GDM1 (cell line): Measurements from ENCODE around the gene XRCC6.
"Not testable (repeated sequence)": the region's sequence is repeated elsewhere in the genome, so short reads cannot be mapped to it uniquely, and the experiment has no call there.

Source experiments
- DNase-seq: peaks from one replicate; lab custom pipeline; 2025; lab: John Stamatoyannopoulos, UW

XRCC6 gene

DNA sequence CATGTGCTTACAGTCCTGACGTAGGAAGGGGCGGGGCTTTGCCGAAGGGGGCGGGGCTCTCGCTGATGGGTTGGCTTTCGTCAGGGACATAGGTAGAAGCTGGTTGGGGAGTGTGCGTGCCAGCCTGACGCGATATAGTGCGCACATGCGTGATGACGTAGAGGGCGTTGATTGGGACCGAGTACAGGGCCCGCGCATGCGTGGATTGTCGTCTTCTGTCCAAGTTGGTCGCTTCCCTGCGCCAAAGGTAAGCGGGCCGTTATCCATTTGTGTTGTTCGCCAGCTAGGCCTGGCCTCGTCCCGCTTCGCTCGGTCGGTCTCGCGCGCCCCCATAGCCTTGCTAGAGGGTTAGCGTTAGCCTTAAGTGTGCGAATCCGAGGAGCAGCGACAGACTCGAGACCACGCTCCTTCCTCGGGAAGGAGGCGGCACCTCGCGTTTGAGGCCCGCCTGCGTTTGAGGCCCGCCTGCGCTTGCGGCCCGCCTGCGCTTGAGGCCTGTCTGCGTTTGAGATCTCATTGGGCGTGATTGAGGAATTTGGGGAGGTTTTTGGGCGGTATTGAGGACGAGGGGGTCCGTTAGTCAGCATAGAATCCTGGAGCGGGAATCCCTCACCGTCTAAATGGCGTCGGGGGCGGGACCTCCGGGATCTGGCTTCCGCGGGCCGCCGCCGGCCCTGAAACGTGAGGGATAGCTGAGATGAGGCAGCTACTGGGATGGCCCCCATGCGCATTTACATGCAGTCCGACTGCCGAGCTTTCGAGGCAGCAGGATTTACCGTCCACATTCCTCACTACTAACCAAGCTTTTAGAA, at the start of gene XRCC6:
TSS of gene XRCC6 (plus strand) at position 197 of the 812 bp plus-strand sequence. CDS start 710 bp downstream, outside the sequence.
- peak; percentile 99 for DNase-seq

DNA sequence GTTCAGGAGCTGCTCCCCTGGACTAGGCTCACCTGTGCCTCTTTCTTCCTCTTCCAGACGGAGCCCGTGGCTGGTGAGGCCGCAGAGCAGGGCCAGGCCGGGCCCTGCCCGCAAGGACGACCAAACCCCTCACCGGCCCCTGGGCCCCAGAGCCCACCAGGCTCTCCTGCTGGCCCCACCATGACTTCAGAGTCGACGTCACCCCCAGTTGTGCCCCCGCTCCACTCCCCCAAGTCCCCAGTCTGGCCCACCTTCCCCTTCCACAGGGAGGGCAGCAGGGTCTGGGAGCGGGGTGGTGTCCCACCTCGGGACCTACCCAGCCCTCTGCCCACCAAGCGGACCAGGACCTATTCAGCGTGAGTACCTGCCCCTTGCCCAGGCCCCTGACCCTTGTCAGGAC, 49.3 kb upstream of the XRCC6 start:
- no peak for DNase-seq

DNA sequence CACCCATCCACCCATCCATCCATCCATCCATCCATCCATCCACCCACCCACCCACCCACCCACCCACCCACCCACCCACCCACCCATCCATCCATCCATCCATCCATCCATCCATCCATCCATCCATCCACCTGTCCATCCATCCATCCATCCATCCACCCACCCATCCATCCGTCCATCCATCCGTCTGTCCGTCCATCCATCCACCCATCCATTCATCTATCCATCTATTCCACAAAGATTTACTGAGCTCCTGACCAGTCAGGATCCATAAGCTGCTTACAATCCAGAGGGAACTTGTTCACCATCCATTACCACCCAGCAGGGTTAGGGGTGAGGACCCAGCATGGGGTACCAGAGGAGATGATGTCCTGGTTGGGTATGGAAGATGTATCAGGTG, 48.8 kb upstream of the XRCC6 start:
- DNase-seq, result not testable (repeated sequence)

DNA sequence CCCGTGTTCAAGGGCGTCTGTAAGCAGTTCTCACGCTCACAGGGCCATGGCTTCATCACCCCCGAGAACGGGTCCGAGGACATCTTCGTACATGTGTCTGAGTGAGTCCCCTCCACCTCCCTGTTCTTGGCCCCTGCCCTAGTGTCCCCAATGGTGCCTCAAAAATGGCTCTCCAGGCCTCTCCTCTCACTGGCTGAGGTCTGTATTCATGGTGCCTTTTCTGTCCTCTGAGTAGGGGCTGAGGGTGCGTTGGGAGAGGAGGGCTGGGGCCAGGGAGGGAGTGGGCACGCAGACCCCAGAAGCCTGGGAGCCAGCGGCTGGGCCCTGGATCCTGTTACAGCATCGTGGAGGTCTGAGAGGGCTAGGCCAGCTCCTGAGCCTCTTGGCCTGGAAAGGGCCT, 47.4 kb upstream of the XRCC6 start:
- no peak for DNase-seq

DNA sequence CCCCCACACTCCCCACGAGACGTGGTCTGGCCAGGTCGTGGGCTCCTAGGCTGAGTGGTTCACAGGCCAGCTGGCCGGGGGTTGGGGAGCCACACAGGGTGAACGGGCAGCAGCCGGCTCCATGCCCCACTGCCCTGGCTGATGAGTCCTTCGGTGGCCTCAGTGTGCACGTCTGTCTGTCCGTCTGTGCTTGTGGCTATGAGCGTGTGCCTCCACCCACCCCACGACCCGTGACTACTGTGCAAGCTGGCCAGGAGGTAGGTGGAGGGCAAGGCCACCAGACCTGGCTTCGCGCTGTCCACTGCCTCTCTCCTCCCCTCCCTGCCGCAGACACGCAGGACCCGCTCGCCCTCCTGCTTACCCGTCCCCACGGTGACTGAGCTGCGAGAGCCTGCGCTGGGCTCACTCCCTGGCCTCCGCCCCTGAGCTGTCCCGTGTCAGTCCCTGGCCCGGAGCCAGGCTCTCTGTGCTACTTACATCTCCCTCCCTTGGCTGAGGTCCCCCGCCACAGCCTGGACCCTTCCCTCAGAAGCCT, 46.2 kb upstream of the XRCC6 start:
- no peak for DNase-seq

DNA sequence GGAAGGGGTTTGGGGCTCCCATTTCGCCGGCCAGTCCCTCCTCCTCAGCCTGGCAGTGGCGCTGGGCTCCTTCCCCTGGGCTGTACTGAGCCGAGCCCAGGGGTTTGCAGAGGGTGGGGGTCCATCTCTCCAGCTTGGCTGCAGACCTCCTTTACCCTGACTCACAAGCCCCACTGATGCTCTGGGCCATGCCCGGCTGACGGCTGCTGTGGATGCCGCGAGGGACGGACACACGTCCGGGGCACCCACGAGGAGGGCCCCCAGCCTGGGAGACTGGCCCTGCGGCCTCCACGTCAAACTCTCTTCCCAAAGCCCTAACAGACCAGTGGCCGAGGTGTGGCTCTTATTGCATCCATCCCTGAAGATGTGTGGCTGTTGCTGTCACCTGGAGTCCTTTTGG, 45.6 kb upstream of the XRCC6 start:
- DNase-seq, result no peak

DNA sequence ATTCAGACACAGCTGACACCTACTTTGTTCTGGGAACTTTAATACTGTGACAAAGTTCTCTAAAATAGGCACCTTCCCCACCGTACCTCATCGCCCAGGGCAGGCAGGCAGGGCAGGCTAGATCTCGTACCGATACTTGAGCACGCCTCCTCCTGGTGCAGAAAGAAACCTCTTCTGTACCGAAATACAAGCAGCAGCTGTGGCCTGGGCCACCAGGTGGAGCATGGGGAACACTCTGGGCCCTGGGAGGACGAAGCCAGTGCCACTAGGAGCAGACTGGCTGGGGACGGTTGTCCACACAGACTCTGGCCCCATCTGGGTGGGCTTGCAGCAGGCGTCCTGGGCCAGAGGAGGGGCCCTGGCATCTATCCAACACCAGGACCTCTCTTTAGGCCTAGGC, 44.2 kb upstream of the XRCC6 start:
- peak; percentile 19 for DNase-seq

DNA sequence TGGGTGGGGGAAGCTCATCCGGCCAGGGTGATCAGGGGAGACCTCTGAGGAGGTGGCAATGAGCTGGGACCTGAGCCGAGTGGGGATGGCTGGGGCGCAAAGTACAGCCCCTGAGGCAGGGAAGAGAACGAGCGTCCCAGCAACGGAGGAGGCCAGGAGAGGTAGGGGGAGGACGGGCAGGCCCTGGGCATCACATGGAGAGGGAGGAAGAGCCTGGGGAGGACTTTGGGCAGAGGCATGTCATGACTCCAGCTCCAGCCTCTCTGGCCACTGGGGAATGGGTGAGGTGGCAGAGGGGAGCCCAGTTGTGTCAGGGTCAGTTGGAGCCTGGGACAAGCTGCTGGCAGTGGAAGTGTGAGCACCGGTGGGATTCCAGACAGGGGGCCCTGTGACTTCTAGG, 43.0 kb upstream of the XRCC6 start:
- no peak for DNase-seq

DNA sequence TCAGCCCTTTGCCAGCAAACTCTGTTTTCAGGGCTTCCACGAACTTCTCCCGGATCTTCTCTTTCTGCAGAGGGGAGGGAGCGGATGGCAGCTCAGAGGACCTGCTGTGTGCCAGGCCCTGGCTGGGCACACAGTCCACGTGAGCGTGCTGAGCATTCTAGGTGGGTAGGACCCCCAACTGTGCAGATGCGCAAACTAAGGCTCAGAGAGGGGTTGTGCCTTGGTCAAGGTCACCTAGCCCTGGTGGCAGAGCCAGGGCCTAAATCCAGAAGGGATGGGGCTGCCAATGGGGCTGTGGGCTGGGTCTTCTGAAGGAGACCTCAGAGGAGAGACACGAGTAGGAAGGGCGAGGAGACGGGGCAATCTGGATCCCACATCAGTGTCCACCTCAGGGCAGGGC, 42.3 kb upstream of the XRCC6 start:
- DNase-seq, result no peak

DNA sequence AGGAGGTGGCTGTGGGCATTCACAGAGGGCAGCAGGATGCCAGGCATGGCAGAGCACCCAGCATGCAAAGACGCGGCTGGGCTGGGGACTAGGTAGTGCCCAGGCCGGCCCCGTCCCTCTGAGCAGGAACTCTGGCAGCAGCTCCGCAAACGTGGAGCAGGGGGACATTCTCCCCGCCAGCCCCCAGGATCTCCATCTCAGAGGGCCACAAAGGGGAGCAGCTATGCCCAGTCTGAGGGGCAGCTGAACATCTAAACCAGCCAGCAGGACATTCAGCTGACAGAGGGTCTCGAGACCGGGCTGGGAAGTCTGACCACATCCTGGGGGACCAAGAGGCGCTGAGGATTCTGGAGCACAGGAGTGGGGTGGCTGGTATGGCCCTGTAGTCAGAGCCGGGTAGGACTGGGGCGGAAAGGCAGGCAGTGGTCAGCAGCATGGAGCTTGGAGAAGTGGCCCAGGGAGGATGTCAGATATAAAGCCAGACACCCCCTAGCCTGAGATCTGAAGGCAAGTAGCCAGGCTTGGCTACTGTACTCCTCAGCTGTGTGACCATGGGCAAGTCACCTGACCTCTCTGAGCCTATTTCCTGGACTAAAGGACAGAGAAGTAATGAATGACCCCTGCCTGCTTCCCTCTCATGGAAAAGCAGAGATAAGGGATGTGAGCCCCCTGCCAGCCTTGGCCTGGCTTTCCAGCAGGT, 41.6 kb upstream of the XRCC6 start:
- DNase-seq, result no peak

DNA sequence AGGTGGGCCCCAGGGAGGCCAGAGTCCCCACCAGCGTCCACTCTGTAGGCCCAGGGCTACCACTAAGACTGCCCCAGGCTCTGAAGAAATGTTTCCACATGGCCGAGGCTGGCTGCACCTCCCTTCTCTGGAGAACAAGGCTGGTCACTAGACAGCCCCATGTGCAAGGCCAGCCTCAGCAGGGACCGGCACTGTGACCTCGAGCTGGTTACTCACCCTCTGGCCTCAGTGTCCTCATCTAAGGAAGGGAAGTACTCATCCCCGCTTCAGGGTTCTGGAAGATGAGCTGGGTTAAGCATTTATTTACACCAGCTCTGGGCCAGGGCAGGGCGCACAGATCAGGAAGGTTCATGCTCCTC, 41.1 kb upstream of the XRCC6 start:
- no peak for DNase-seq

DNA sequence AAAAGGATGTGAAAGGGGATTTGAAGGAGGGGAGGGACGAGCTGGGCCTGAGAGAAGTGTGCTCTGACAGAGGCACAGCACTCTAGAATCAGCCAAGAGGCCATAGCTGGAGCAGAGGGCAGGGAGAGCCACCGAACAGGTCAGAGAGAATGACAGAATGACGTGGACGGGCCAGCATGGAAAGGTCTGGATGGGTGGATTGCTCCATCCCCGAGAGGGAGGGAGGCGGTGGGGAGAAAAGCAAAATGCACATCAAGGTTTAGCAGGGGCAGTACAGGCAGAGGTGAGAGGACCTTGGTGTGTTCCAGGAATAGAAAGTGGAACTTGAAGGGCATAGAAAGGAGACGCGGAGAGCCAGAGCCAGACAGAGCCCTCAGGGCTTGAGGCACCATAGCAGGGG, 38.4 kb upstream of the XRCC6 start:
- DNase-seq, result no peak

DNA sequence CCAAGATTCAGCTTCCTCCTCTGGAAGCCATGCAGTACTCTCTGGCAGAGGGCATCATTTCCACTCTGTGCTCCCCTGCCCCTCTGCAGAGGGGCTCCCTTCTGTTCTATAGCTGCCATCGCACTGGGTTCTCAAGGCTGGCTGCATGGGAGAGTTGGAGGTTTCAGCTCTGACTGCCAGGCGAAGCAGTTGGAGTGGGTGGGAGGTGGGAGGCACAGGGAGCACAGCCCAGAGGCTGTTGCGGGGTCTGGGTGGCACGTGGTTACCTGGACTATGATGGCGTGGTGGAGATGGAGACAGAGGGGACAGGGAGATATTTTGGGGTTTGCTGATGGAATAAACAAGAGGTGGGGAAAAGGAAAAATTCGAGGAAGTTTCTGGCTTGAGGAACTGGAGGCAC, 36.2 kb upstream of the XRCC6 start:
- no peak for DNase-seq

DNA sequence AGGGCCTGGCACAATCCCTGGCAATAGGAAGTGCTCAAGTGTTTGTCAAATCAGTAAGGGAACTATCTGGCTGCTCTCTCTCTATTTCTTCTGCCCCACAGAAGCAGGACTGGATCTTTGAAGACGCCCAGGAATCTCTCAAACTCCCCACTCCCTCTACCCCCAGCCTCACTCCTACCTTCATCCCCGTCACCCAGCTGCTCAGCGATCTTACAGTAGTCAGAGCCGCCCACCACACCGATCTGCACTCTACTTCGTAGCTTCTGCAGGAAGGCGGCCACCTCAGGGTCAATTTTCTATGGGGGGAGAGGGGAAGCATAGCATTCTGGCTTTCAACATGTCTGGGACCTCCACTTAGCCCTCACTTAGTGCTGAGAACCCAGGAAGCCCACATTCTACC, 35.2 kb upstream of the XRCC6 start:
- DNase-seq, result no peak

DNA sequence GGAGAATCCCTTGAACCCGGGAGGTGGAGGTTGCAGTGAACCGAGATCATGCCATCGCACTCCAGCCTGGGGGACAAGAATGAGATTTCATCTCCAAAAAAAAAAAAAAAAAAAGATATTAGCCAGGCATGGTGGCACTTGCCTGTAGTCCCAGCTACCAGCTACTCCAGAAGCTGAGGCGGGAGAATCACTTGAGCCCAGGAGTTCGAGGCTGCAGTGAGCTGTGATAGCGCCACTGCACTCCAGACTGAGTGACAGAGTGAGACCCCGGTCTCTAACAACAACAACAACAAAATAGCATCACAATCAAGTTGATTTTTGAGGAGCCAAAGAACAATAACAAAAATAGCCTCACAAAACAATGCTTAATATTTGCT, 33.8 kb upstream of the XRCC6 start:
- DNase-seq, result no peak

DNA sequence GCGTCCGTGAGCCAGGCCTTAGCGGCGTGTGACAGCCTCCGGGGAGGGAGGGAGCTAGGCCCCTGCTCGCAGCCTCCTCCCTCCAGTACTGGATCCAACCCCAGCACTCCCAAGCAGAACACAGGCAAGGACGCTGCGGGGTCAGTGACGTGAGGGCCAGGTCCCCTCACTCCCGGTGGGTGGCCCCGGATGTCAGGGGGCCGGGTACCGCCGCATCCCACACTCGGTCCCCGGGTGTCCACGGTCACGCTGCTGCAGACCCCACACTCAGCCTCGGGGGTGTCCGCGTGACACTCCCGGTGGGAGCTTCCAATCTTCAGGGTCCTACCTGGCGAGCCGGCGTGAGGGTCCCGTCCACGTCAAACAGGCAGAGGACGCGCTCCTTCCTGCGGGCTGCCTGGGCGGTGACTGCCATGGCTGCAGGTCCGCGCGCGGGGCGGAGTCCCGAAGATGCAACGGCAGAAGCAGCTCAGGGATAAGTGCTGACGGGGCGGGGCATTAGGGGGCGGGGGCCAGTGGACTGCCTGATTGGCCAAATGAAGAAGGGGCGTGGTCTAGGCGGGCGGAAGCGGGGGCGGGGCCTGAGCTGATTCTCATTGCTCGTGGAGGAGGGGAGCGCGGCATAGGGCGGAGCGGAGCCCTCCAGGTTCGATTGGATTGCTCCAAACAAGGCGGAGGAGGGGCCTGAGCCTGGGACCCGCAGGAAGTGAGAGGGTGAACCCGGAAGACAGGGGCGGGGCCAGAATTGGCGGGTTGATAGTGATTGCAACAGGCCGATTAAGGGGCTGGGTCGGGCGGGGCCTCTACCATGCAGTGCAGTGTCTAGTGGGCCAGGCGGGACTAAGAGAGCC, 31.5 kb upstream of the XRCC6 start, which contains the start of gene PMM1:
TSS of gene PMM1 (minus strand) at position 450 of the 851 bp plus-strand sequence. CDS start at position 415, 35 bp downstream.
- peak; percentile 99 for DNase-seq

DNA sequence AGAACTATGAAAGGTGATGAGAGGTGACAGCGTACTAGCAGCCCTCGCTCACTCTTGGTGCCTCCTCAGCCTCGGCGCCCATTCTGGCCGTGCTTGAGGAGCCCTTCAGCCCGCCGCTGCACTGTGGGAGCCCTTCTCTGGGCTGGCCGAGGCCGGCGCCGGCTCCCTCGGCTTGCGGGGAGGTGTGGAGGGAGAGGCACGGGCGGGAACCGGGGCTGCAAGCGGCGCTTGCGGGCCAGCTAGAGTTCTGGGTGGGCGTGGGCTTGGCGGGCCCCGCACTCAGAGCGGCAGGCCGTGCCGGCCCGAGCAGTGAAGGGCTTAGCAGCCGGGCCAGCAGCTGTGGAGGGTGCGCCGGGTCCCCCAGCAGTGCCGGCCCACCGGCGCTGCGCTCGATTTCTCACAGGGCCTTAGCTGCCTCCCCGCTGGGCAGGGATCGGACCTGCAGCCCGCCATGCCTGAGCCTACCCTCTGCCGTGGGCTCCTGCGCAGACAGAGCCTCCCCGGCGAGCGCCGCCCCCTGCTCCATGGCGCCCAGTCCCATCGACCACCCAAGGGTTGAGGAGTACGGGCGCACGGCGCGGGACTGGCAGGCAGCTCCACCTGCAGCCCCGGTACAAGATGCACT, 27.6 kb upstream of the XRCC6 start:
- DNase-seq, result not testable (repeated sequence)

DNA sequence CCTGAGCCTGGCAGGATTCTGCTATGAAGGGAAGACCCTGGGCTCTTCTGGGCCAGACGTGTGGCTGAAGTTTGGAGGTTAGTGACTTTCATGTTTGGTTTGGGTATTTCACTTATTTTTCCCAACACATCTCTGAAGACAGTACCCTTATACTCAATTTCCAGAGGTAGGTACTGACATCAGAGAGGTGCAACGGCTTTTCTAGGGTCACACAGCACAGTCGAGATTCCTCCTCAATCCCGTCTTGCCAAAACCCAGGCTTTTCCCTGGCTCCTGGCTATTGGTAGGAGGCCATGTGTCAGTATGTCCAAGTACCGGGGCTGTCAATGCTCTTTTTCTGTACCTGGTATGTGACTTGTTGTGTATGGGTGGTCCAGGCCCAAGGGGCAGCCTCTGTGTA, 25.4 kb upstream of the XRCC6 start:
- DNase-seq, result no peak

DNA sequence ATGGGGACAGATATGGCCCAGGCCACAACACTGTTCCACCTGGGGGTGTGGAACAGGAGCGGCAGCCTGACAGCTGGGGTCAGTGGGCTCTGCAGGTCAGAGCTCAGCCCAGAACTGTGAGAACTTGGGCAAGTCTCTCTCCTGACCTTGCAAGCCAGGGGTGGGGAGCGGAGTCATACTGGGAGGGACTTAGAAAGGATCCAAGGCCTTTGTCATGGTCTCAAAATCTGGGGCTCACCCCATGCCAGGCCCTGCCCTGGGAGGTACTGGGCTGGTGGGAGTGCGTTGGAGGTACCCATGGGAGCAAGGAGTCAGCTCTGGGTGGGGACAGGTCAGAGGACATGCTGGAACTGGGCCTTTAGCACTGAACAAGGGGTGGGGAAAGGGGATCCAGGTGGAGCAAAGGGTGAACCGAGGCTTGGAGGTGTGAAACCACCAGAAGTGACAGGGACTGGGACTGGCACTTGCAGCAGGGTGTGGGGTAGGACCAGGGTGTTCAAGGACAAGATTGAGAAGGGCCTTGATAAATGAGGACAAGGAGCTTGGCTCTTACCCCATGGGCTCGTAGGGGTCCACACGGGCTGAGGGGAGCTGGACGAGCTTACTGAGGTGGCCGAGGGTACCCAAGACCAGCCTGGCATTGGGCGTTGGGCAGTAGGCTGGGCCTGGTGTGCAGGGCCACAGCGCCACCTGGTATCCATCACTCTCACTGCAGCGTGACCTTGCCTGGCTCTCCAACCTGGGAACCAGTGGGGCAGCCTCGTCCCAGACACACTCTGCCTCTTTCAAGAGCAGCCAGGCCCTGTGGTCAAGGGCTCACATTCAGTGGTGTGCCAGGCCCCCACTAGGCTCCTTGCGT, 24.1 kb upstream of the XRCC6 start:
- DNase-seq, result peak; percentile 36

DNA sequence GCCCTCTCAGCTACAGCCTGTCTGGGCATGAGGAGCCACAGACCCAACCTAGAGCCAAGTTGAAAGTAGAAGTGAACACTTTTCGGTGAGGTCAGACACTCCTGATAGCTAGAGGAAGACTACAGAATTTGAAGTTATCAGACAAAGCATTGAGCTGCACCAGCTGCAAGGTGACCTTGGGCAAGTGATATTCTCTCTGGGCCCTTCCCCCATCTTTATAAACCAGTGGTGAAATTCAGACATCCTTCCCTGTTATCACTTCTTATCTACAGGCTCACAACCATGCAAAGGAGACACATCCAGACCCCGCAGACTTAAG, 23.5 kb upstream of the XRCC6 start:
- no peak for DNase-seq

DNA sequence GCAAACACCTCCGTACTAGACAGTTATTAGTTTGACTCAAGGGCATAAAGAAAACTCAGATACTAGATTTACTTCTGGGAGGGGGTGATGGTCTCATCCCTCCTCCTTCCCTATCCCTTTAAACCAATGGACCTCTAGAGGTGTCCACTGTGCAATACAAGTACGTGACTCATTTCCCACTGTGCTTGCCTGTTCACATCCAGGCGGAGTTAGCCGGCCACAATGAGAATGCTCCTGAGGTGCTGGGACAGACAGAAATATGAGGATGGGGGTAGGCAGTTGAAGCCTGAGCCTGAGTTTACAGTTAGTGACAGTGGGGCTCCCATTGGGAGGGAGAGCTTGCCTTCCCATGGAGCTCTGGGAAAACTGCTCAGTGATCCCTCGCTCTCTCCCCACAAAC, 23.0 kb upstream of the XRCC6 start:
- no peak for DNase-seq
